ENCODE data around the gene DOCK9.

The DOCK9 gene

GRCh38 chr13:98784666-98785065 is 193.2 kb downstream of the DOCK9 start:
- no peak for DNase-seq

- DNase-seq = no peak
Observed at GRCh38 chr13:98783856-98784478, 193.9 kb downstream of the DOCK9 start.

- DNase-seq = no peak
Observed at GRCh38 chr13:98782654-98783053, 195.2 kb downstream of the DOCK9 start.

GRCh38 chr13:98781905-98782304 is 196.0 kb downstream of the DOCK9 start:
- DNase-seq = no peak

- DNase-seq = no peak
Observed at GRCh38 chr13:98781470-98781869, 196.4 kb downstream of the DOCK9 start.

- no peak for DNase-seq
Observed at GRCh38 chr13:98781045-98781444, 196.8 kb downstream of the DOCK9 start.

- DNase-seq = no peak
Observed at GRCh38 chr13:98780451-98780850, 197.4 kb downstream of the DOCK9 start.

GRCh38 chr13:98779695-98780094 is 198.2 kb downstream of the DOCK9 start:
- DNase-seq = no peak

- no peak for DNase-seq
Observed at GRCh38 chr13:98778749-98779148, 199.1 kb downstream of the DOCK9 start.

GRCh38 chr13:98776644-98777043 is 201.2 kb downstream of the DOCK9 start:
- DNase-seq = no peak

GRCh38 chr13:98775844-98776598 is 201.8 kb downstream of the DOCK9 start:
- DNase-seq = no peak

- DNase-seq = no peak
Observed at GRCh38 chr13:98775386-98775785, 202.5 kb downstream of the DOCK9 start.

- no peak for DNase-seq
Observed at GRCh38 chr13:98774776-98775175, 203.1 kb downstream of the DOCK9 start.

GRCh38 chr13:98773921-98774320 is 203.9 kb downstream of the DOCK9 start:
- no peak for DNase-seq

- DNase-seq = no peak
Observed at GRCh38 chr13:98772794-98773452, 204.9 kb downstream of the DOCK9 start.

- no peak for DNase-seq
Observed at GRCh38 chr13:98771838-98772611, 205.8 kb downstream of the DOCK9 start.

- no peak for DNase-seq
Observed at GRCh38 chr13:98769736-98770135, 208.1 kb downstream of the DOCK9 start.

- no peak for DNase-seq
Observed at GRCh38 chr13:98768522-98768921, 209.3 kb downstream of the DOCK9 start.

- no peak for DNase-seq
Observed at GRCh38 chr13:98766697-98767096, 211.2 kb downstream of the DOCK9 start.

- DNase-seq = no peak
Observed at GRCh38 chr13:98765996-98766519, 211.8 kb downstream of the DOCK9 start.

- DNase-seq = no peak
Observed at GRCh38 chr13:98761986-98762616, 215.8 kb downstream of the DOCK9 start.

- DNase-seq = no peak
Observed at GRCh38 chr13:98761126-98761985, 216.5 kb downstream of the DOCK9 start.

Data from NCI-H1694 (cell line).